ENCODE measurements around the gene BIN2.
"Not testable (repeated sequence)": the region's sequence is repeated elsewhere in the genome, so short reads cannot be mapped to it uniquely, and the experiment has no call there.

The BIN2 gene

GRCh38 chr12:51263341-51263740, 60.6 kb downstream of the BIN2 start:
- no peak for DNase-seq (ENCODE audit: low read depth in 3 of 3, low spot score in 1 of 3)

- no peak for DNase-seq (ENCODE audit: low read depth in 3 of 3, low spot score in 1 of 3)
These were observed 61.2 kb downstream of the BIN2 start for GRCh38 chr12:51262758-51263177.

GRCh38 chr12:51259600-51259999, 64.4 kb downstream of the BIN2 start:
- not testable (repeated sequence) for DNase-seq (ENCODE audit: low read depth in 3 of 3, low spot score in 1 of 3)

DNA sequence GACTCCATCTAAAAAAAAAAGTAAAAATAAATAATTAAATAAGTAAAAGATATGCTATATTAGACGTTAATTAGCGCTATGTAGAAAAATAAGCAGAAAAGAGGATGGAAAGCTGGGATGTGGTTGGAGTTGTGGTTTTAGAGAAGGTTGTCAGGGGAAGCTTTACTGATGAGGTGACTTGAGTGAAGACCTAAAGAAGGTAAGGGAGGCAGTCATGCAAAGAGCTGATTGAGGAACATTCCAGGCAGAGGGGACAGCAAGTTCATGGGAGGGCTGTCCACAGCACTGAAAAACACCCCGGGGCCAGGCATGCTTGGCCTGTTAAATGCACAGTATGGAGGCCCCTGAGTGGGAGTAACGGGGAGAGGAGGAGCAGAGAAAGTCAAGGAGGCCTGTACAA, 69.4 kb downstream of the BIN2 start:
- DNase-seq (ENCODE audit: low read depth in 3 of 3, low spot score in 1 of 3): no peak

DNA sequence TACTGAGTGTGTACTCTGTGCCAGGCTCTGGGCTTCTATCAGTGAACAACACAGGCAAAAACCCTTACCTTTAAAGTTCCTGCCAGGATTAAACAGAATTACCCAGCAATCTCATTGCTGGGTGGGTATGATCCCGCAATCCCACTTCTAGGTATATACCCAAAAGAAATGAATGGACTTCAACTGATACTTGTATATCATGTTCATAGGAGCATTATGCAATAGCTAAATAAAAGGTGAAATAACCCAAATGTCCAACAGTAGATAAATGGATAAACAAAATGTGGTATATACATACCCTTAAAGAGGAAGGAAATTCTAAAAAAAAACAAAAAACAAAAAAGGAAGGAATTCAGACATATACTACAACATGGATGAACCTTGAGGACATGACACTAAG, 70.7 kb downstream of the BIN2 start:
- DNase-seq (ENCODE audit: low read depth in 3 of 3, low spot score in 1 of 3): no peak

DNA sequence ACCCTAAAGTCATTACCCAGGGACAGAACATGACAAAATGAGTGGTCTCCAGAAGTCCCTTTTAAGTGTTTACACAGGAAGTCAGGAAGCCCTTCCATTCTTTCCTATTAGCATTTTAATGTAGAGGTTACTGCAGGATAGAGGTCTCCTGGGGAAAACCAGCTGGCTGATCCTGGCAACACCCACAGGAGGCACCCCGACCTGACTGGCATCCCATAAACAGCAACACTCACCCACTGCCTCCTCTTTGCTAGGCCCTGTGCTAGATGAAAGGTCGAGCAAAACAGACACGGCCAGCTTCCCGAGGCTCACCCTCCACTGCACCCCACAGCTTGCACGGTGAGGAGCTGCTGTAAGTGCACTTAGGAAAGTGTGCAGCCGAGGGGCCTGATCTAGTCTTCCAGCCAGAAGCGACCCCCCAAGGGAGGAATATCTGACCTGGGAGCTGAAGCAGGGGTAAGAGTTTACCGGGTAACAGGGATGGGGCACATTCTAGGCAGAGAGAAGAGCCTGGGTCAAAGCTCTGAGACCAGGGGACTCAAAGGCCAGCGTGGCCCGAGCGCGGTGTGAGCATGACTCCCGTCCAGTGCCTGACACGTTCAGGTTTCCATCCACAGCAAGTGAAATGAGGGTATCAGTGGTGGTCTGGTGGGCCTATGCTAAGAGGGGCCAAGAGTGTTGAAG, 76.3 kb downstream of the BIN2 start:
- no peak for DNase-seq (ENCODE audit: low read depth in 3 of 3, low spot score in 1 of 3)

DNA sequence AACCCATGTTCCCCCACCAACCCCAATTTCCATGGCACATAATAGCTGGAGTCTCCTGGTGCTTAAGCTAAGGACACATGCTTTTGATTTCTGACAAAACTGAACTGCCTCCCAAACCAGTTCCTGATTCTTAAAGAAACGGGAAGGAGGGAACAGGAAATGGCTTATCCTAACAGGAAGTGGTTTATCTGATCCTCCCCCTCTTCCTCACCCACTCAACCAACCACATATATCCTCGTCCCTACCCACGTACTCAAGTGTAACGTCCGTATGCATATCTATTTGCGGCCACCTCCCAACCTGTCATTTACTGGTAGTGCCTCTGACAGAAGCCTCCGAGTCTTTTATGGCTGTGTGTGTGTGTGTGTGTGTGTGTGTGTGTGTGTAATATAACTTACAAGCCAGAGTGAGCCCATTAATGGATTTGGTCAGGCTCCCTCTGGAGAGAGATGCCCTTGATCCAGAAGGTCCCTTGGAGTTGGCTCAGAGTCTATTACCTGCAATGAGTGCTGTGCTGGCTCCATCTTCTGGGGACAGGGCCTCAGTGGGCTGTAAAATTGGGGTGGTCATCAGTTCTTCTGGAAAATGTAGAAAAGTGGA, 77.6 kb downstream of the BIN2 start:
- no peak for DNase-seq (ENCODE audit: low read depth in 3 of 3, low spot score in 1 of 3)

DNA sequence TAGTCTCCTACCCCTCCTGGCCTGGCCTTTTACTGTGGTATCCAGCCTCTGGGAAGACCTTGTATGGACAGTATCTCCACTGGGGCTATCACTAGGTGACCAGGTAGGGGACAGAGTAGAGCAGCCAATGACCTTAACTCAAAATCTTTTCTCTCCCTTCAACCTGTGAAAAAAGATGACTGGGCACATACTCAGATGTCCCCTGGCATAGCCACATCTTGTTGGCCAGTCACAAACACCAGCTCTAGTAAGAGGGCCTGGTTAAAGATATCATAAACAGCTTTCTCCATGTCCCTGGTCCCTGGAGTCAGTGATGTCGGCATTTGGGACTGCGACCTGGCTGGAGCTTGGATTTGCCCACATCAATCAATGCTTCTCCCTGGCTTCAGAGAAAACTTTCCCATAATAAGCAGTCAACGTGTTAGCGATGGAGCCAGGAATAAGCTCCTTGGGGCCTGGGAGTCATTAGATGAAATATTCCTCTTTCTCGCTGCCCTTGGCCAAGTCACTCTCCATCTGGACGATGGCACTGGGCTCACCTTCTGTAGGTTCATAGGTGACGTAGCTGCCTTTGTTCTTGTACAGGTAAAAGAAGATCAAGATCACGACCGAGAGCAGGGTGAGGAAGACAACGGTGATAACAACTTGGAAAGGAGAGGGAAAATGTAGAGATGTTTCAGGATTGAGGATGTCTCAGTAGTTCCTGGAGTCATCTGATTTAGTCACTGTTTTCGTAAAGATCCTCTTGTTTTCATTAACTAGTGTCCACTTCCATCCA, 78.3 kb downstream of the BIN2 start:
- no peak for DNase-seq (ENCODE audit: low read depth in 3 of 3, low spot score in 1 of 3)

- no peak for DNase-seq (ENCODE audit: low read depth in 3 of 3, low spot score in 1 of 3)
These were observed 79.7 kb downstream of the BIN2 start for GRCh38 chr12:51244269-51244668.

DNA sequence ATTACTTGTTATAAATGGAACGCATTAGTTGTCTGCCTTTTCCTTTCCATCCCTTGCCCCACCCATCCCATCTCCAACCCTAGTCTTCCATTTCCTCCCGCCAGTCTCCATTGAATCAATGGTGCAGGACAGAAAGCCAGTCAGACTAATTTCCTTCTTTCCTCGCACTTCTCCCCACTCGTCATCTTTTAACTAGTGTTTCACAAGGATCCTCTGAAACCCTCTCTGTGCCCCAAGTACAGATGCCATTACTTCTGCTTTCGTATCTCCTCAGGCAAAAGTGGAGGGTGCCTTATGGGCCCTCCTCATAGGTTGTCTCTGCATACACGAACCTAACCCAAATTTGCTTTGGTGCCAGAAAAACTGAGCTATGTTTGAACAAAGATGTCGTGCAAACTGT, 81.1 kb downstream of the BIN2 start:
- no peak for DNase-seq (ENCODE audit: low read depth in 3 of 3, low spot score in 1 of 3)

DNA sequence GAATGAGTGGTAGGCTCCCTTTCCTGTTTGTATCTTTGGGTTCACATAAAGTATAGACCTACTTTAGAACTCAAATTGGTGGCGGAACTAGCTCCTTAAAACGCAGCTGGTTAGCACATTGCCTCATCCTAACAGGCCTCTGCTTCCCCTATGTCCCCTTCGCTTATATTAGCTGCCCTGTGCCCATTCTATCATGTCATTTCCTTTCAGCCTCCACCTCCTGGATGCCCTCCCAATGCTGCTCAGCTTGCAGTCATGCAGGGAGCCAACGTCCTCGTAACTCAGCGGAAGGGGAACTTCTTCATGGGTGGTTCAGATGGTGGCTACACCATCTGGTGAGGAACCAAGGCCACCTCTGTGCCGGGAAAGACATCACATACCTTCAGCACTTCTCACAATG, 81.9 kb downstream of the BIN2 start:
- DNase-seq (ENCODE audit: low read depth in 3 of 3, low spot score in 1 of 3): no peak

DNA sequence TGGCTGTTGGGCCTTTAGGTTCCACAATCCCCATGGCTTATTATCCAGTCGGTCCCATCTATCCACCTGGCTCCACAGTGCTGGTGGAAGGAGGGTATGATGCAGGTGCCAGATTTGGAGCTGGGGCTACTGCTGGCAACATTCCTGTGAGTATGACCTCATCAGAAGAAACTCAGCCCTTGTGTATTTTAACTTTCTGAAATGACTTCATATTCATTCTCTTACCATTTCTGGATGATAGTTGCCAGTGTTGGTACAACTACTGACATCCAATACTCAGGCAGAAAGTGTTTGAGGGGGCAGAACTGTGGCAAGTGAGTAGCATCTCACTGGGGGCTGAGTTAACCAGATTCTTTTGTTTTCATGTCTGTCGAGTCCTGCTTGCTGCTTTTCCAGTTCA, 83.0 kb downstream of the BIN2 start:
- no peak for DNase-seq (ENCODE audit: low read depth in 3 of 3, low spot score in 1 of 3)

DNA sequence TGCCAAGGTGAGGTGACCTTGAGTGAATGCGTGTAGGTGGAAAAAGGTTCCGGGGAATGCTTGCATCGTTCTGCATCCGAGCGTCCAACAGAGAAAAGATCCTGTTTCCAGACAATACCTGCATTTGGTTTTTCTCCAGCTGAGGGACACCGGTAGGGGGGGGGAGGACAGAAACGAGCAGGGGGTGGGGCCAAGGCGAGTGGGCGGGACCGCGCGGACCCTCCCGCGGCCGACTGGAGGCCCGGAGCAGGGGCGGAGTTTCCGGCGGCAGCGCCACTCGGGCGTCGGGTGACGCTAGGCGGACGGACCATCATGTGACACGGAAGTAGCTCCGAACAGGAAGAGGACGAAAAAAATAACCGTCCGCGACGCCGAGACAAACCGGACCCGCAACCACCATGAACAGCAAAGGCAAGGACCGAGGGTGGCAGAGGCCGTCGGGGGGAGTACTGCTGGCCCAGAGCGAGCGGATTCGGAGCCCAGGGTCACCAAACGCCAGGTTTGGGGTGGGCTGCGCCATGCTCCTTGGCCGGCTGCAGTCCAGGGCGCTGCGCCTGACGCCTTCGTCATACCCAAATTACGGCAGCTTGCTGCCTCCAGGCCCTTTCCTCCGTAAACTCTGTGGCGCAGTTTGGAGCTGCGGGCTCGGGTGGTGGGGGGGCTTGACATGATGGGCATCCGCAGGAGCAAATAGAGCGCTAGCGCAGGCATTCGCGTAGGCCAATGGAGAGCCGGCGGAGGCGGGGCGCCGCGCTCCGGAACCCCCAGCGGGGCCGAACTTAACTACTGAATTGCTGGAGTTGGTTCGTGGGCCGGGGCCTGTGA, 85.3 kb downstream of the BIN2 start, which contains the start of gene DAZAP2:
DAZAP2 (plus strand) TSS at position 317 of the 825 bp plus-strand sequence; CDS start at position 399, 82 bp downstream.
- DNase-seq (ENCODE audit: low read depth in 3 of 3, low spot score in 1 of 3): peak; percentile 86 to 93 (median 88)

DNA sequence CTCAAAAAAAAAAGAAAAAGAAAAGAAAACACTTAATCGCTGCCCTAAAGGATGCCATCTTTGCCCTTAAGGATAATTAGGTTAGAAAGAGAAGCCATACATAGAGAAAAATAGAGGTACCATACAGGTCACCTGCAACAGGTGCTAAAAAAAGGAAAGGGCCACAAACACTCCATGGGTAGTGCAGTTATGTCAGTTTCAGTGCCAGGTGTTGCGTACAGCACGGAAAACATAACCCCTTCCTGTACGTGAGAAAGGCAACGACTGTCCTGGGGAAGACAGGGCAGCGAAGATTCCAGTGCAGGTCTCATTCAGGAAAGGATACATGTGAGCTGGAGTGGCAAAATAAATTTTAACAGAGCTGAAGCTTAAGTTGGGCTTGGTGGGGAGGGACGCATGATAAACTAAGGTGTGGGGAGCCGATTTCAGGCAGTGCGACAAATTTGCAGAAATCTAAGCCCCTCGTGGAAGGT, 85.9 kb downstream of the BIN2 start:
- DNase-seq (ENCODE audit: low read depth in 3 of 3, low spot score in 1 of 3): no peak

DNA sequence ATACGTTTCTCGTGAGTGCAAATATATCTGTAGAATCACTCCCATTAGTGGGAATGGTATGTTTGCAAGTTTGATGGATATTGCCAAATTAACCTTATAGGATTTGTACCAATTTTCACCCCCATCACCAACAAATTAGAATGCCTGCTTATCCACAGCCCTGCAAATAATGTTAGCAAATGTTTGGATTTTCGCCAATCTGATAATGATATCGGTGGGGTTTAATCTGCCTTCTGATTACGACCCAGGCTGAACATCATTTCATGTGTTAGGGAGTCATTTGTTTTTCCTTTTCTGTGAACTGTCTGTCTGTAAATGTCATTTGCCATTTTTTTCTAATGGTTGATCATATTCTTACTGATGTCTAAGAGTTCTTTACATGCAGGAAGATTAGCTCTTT, 89.4 kb downstream of the BIN2 start:
- no peak for DNase-seq (ENCODE audit: low read depth in 3 of 3, low spot score in 1 of 3)

DNA sequence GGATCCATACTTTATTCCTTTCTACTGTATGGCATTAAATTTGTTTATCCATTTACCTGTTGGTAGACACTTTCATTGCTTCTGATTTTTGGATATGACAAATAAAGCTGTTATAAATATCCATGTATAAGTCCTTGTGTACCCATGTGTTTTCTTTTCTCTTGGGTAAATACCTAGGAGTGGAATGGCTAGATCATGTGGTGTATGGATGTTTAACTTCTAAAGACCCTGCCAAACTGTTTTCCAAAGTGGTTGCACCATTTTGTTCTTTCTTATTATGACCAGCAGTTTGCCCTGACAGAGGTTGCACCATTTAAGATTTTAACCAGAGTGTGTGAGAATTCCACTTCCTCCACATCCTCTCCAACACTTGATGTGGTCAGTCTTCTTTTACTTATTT, 91.3 kb downstream of the BIN2 start:
- DNase-seq (ENCODE audit: low read depth in 3 of 3, low spot score in 1 of 3): no peak

Measured in stimulated activated CD4-positive, alpha-beta T cell treated with anti-CD3 and anti-CD28 coated beads, TNF-alpha, amount 100 ng/mL, for 1 hour (primary cell).